NCI-H128 (cell line): ENCODE data around the gene MACROD2.
"Not testable (repeated sequence)": the region's sequence is repeated elsewhere in the genome, so short reads cannot be mapped to it uniquely, and the experiment has no call there.

Experiments
- DNase-seq: peaks from one replicate; lab custom pipeline; 2025; ENCODE audit not compliant: unreplicated experiment; lab: John Stamatoyannopoulos, UW

MACROD2 gene

DNA sequence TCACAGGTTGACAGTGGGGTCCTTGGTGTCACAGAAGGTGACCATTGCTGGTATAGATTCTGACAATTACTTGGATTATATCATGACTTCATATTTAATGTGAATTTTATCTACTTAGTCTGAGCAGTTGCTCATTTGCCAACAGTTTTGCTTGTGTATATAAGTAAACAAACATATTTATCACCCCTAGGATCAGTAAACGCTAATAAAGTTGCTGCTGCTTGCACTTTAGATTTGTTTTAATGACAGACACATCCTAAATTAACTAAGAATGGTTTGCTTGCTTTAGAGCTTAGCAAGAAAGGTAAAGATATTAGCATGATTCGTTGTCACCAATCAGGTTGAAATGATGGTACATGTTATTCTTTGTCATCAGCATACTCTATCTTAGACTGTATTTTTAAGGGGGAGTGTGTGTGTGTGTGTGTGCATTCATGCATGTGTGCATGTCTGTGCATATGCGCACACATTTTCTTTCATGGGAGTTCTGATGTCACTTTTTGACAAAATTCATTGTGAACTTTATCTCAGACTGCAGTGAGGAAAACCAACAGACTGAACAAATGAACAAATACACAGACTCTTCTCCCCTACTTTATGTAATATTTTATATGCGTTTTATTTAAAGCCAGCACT lies 1124.7 kb downstream of the MACROD2 start:
- no peak for DNase-seq

- DNase-seq, result no peak
Observed at GRCh38 chr20:15122613-15123012, 1127.3 kb downstream of the MACROD2 start.

- DNase-seq, result no peak
Observed at GRCh38 chr20:15131176-15131575, 1135.9 kb downstream of the MACROD2 start.

GRCh38 chr20:15138548-15139126 lies 1143.3 kb downstream of the MACROD2 start:
- no peak for DNase-seq

DNA sequence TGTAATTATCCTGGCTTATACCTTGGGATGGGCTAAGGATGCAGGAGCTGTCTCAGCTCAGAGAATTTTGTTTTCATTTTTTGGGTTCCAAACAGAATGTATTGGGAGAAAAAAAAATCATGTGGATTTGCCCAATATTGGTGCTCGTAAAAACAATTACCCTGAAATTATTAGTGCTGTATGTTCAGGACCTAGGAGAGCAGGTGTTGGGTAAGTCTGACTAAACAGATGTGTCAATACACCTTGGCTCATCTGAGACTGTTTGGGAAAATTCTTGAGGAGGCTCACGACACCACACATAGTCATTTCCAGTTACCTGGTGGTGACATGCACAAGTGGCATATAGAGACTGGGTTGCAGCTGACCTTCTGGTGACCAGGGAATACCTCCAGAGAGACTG lies 1144.2 kb downstream of the MACROD2 start:
- no peak for DNase-seq

DNA sequence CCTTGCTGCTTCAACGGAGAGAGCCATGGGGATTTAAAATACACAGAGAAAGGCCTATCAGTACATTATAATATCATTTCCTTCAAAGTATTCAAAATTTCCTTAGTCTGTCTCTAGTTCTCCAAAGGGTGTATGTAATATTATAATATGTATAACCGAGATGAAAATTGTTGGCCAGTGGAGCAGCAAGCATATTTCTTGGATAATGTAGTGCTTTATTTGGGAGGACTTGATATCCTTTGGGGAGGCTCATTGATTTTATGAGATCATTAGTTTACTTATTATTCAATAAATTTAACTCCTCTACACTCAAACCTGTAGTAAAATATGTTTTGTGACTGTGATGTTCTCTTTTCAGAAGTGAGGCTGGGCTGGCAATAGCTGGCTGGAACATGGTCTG lies 1145.0 kb downstream of the MACROD2 start:
- DNase-seq, result no peak

- not testable (repeated sequence) for DNase-seq
Observed at GRCh38 chr20:15140940-15141339, 1145.6 kb downstream of the MACROD2 start.

GRCh38 chr20:15141861-15142260 lies 1146.5 kb downstream of the MACROD2 start:
- DNase-seq, result no peak

DNA sequence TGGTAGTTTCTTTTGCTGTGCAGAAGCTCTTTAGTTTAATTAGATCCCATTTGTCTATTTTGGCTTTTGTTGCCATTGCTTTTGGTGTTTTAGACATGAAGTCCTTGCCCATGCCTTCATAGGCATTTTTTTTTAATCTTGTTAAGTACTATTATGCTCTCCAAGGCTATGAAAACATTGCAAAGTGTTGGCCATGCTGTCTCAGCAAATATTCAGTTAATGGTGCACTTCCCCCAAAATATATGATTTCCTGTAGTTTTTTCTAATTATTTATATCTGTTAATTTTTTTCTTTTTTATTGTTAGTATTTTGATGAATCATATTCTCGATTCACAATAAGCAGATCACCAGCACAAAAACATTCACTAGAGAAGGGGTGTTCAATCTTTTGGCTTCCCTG lies 1148.2 kb downstream of the MACROD2 start:
- DNase-seq, result no peak

DNA sequence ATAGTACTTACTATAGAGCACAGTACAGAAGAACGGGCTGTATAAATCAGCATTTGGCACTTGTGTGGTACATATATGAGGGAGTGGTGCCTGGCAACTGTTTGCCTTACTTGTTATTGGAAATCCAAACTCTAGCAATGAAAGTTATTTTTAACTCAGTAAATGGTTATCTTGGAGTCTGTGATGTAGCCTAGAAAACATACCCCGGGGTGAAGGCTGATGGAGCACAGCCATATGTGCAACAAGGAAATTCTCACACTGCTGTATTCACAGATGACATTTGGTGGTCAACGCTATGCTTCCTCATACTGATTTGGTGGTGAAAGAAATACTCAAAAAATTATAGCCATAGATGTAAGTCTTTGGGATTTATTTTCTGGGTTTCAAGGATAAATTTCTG lies 1149.6 kb downstream of the MACROD2 start:
- no peak for DNase-seq

- no peak for DNase-seq
Observed at GRCh38 chr20:15146948-15147347, 1151.6 kb downstream of the MACROD2 start.

DNA sequence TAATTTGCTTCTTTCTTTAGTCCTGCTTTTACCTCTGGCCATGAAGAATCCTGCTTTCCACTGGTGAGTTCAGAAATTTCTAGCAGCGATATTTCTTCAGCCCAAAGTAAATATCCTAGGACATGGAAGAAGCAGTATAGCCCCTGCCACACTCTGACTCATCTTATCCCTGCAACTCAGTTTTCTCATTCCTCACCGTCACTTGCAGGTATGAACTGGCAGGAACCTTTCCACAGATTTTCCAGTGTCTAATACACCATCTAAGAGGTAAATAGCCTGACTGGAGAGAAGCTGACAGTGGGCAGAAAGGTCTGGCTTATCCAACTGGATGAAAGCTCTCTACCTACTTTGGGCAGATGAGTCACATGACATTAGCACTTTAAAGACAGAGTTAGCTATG lies 1158.8 kb downstream of the MACROD2 start:
- no peak for DNase-seq

DNA sequence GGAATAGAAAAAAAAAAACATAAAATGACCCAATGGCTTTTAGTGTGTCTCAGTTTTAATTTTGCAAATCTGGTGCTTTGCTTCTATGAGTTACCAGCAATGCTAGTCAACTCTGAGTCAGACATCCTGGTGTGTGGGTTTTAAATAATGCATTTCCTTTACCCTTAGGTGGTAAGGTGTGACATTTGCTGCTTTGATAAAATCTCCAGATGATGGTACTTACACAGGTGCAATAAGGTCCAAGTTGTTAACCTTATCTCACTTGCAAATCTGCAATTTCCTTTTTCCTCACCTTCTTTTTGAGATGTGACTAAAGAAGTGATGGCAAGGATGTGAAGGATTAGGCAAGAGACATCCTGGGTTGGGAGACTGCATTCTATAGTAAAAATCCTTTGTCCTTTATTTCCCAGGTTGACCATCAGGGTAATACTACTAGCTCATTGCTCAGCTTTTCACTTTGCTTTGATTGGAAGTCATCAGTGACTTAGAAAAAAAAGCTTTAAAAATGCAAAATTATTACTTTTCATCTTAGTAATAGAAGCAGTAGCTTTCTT lies 1160.6 kb downstream of the MACROD2 start:
- no peak for DNase-seq

DNA sequence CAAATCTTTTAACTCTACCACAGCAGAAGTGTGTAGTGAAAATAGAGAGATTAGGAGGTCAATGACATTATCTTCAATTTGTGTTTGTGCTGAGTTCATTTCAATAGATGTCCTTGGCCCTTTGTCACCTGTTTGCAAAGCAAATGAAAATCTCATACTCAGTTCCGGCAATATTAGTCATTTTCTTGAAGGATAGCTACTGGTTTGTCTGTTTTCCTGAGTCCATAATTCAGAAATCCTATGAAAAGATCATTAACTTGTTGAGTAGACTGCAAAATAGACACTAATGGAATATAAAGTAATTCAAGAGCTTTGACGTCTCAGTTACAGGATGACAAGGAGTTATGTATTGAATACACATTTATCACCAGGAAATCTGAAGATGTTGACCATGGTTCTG lies 1163.2 kb downstream of the MACROD2 start:
- DNase-seq, result no peak

- DNase-seq, result no peak
Observed at GRCh38 chr20:15162079-15162647, 1166.8 kb downstream of the MACROD2 start.

DNA sequence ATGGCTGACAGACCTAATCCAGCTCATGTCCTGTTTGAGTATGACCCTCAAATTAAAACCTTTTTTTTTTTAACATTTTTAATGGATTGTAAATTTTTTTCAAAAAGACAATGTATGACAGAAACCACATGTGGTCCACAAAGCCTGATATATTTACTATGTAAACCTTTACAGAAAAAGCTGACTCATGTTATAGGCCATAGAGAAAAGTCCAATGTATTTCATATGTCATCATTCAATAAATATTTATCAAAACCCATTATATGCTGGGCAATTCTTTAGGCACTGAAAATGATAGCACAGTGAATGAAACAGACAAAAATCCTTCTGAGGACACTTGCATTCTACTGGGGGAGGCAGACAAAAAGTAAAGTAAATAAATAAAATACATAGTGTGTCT lies 1168.3 kb downstream of the MACROD2 start:
- no peak for DNase-seq

- DNase-seq, result no peak
Observed at GRCh38 chr20:15164726-15165125, 1169.4 kb downstream of the MACROD2 start.

DNA sequence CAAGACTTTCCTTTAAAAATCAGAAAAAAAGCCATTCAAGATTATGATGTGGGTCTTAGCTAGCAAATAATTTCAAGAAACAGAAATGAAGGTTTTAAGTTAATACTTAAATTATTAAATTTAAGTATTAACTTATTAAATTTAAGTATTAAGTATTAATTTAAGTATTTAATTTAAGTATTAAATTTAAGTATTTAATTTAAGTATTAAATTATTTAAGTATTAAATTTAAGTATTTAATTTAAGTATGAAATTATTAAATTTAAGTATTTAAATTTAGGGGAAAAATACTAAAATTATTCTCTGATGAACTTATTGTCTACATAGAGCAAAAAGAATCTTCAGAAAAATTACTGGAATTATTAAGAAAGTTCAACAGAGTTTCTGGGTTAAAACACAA lies 1171.4 kb downstream of the MACROD2 start:
- no peak for DNase-seq

GRCh38 chr20:15171016-15171415 lies 1175.7 kb downstream of the MACROD2 start:
- DNase-seq, result no peak

- no peak for DNase-seq
Observed at GRCh38 chr20:15176929-15177328, 1181.6 kb downstream of the MACROD2 start.

DNA sequence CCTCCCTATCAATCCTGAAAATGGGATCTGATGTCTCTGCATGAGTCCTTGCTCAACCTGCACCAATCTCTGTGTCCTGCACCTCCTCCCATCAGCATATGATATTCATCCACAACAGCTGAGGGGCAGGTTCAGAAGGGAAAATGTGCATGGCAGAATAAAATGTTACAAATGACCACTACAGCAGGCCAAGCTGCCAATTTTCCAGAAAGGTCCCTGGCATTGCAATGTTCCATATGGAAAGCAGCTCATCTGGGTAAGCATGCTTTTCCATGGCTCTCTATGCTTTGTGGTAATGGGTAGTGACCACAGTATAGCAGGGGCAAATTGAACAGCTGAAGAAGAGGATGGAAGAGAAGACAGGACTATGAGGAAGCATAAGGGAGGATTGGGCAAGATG lies 1183.3 kb downstream of the MACROD2 start:
- no peak for DNase-seq

DNA sequence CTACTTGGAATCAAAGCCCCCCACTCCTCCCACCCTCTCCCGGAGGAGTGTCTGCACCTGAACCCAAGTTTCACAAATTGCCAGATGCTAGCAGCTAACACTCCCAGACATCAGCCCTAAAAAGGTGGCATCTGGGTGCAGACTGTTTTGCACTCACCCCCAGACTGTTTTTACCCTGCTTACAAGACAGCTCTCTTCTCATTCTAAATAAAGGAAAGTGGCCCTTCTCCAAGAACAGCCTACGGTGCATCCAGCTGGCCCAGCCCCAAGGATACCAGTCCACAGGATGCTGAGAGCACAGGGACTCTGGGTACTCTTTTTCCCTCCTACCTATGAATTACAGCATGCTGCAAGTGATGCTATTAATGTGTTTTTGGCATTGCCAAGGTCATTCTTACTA lies 1184.1 kb downstream of the MACROD2 start:
- DNase-seq, result no peak

DNA sequence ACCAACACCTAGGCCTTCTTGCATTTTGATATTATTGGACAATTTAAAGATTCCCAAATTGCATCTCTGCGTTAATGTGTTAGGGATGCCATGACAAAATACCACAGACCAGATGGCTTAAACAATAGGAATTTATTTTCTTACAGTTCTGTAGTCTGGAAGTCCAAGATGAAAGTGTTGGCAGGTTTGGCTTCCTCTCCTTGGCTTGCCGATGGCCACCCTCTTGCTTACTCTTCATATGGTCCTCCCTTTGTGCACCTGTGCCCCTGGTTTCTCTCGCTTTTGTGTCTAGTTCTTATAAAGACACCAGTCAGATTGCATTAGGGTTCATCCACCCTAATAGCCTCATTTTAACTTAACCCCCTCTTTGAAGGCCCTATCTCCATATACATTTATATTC lies 1184.5 kb downstream of the MACROD2 start:
- no peak for DNase-seq
